BLaER1 (cell line): ENCODE measurements around the gene ITGB7.

ENCODE experiments used
- H3K27ac ChIP-seq: shearing (Covaris generic); formaldehyde crosslinking; 2 replicates; pipeline ENCODE4 v1.8.1; 2022
- H3K27me3 ChIP-seq: shearing (Covaris generic); formaldehyde crosslinking; 2 replicates; pipeline ENCODE4 v1.8.1; 2022
- H3K36me3 ChIP-seq: shearing (Covaris generic); formaldehyde crosslinking; 2 replicates; pipeline ENCODE4 v1.8.1; 2022
- H3K4me1 ChIP-seq: shearing (Covaris generic); formaldehyde crosslinking; 2 replicates; pipeline ENCODE4 v1.8.1; 2022
- H3K4me2 ChIP-seq: shearing (Covaris generic); formaldehyde crosslinking; 2 replicates; pipeline ENCODE4 v1.8.1; 2022
- H3K4me3 ChIP-seq: shearing (Covaris generic); formaldehyde crosslinking; 2 replicates; pipeline ENCODE4 v1.8.1; 2022
- H3K9ac ChIP-seq: shearing (Covaris generic); formaldehyde crosslinking; 2 replicates; pipeline ENCODE4 v1.8.1; 2022
- H3K9me3 ChIP-seq: shearing (Covaris generic); formaldehyde crosslinking; 2 replicates; pipeline ENCODE4 v1.8.1; 2022
- H4K20me1 ChIP-seq: shearing (Covaris generic); formaldehyde crosslinking; 2 replicates; pipeline ENCODE4 v1.8.1; 2022
- Cebpa-rat ChIP-seq: shearing (Covaris generic); IDR thresholded peaks from 2 replicates; pipeline ENCODE4 v1.8.1; 2022

The ITGB7 gene

DNA sequence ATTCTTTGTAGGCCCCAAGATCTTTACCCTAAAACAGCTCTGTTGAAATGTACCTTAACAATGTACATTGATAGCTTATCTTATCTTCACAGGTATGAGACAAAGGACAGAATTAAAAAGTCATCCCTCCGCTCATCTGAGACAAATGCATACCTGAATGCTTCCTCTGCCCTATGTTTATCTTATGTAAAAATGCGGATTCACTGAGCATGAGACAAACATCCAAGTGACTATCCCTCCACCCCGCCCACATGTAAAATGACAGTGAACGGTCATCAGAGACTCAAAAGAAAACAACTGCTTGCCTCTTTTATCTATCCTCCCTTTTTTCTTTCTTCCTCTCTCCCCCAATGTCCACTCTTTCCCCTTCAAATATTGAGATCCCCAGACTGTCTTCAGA, 63.7 kb downstream of the ITGB7 start:
- Histone ChIP-seq H4K20me1 (no peaks in the 10 kb centered on the region), H3K9ac (no peak overlapping the region), H3K4me1 (no peaks in the 10 kb centered on the region), H3K36me3 (no peaks in the 10 kb centered on the region), H3K9me3 (peaks cover 16% of the 10 kb centered on the region), H3K4me2 (no peak overlapping the region), H3K4me3 (no peak overlapping the region), H3K27ac (no peak overlapping the region), H3K27me3 (no peaks in the 10 kb centered on the region)
- no peak for TF ChIP-seq Cebpa-rat
